ENCODE measurements around the gene TAOK3. TPM values are rescaled to one million over a fixed set of nuclear protein-coding genes. Genes with fewer than 3 reads are reported as not detected.

Gene TAOK3
- total and polyA plus RNA-seq, 12 donors, result 8.4 to 29.8 (median 21.2) TPM

DNA sequence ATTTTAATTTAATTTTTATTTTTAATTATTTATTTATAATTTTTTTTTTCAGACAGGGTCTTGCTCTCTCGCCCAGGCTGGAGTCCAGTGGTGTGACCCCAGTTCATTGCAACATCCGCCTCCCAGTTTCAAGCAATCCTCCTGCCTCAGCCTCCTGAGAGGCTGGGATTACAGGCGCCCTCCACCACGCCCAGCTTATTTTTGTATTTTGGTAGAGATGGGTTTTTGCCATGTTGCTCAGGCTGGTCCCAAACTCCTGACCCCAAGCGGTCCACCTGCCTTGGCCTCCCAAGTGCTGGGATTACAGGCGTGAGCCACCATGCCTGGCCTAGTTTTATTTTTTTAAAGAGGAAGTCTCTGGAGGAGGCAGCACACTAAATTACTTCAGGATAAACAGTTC lies 250.4 kb downstream of the TAOK3 start:
- 97 to 98% methylated on average over 6 of the region's 6 CpGs for WGBS, 2 donors
- no peak for ATAC-seq
- intact Hi-C loops (cut with DNase I), result loop anchor here in 4 of 10 donors (5.0 kb wide), 1 partner anchor 255 kb away; the partner anchor contains the start of gene SUDS3 (in 4 of the 4)

GRCh38 chr12:118120579-118121363 lies 251.9 kb downstream of the TAOK3 start:
- intact Hi-C loops (cut with DNase I), result loop anchor here in 7 of 10 donors (1.0 to 5.0 kb wide), 3 partner anchors 254 to 257 kb away; partner anchors contain the start of gene SUDS3 (in 5 of the 7)
- Histone ChIP-seq H3K27ac (peak overlapping the region in 9 of 10 donors; percentile 26 to 81 (median 70)), H3K36me3 (peaks cover 0 to 4% (median 0%) of the 10 kb centered on the region in 9 donors), H3K4me1 (peaks cover 0 to 14% (median 5%) of the 10 kb centered on the region in 9 donors), H3K4me3 (no peak overlapping the region), H3K27me3 (no peaks in the 10 kb centered on the region), H3K9me3 (no peaks in the 10 kb centered on the region)
- peak; percentile 51 to 92 (median 88) for ATAC-seq
- peak; percentile 72 to 74 for DNase-seq
- WGBS, 2 donors, result 24% methylated on average over 8 of the region's 8 CpGs
- TF ChIP-seq, protein P1, sequence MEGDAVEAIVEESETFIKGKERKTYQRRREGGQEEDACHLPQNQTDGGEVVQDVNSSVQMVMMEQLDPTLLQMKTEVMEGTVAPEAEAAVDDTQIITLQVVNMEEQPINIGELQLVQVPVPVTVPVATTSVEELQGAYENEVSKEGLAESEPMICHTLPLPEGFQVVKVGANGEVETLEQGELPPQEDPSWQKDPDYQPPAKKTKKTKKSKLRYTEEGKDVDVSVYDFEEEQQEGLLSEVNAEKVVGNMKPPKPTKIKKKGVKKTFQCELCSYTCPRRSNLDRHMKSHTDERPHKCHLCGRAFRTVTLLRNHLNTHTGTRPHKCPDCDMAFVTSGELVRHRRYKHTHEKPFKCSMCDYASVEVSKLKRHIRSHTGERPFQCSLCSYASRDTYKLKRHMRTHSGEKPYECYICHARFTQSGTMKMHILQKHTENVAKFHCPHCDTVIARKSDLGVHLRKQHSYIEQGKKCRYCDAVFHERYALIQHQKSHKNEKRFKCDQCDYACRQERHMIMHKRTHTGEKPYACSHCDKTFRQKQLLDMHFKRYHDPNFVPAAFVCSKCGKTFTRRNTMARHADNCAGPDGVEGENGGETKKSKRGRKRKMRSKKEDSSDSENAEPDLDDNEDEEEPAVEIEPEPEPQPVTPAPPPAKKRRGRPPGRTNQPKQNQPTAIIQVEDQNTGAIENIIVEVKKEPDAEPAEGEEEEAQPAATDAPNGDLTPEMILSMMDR (IDR thresholded peaks at IDR 0.05), result peak; percentile 63 to 88 (median 78)

More for the DNA sequence above, 250.4 kb downstream of the TAOK3 start:
- DNase-seq, result no peak
- H3K36me3 ChIP-seq, result peaks cover 0 to 4% (median 0%) of the 10 kb centered on the region in 9 donors
- no peaks in the 10 kb centered on the region for H3K27me3 ChIP-seq
- H3K9me3 ChIP-seq, result no peaks in the 10 kb centered on the region
- no peak overlapping the region for H3K4me3 ChIP-seq
- no peak overlapping the region for H3K27ac ChIP-seq
- TF ChIP-seq, protein P1 (IDR thresholded peaks at IDR 0.05), result no peak
- H3K4me1 ChIP-seq, result peaks cover 0 to 14% (median 5%) of the 10 kb centered on the region in 9 donors

- Histone ChIP-seq H3K27me3 (no peaks in the 10 kb centered on the region), H3K4me3 (no peak overlapping the region), H3K27ac (no peak overlapping the region), H3K4me1 (peaks cover 0 to 14% (median 5%) of the 10 kb centered on the region in 9 donors), H3K9me3 (no peaks in the 10 kb centered on the region), H3K36me3 (peaks cover 0 to 3% (median 0%) of the 10 kb centered on the region in 9 donors)
- intact Hi-C loops (cut with DNase I), result no loop called here
- 84 to 86% methylated on average over 10 of the region's 10 CpGs for WGBS, 2 donors
- no peak for ATAC-seq
- no peak for DNase-seq
- TF ChIP-seq, protein P1 (IDR thresholded peaks at IDR 0.05), result no peak
Observed at GRCh38 chr12:118119449-118119879, 253.2 kb downstream of the TAOK3 start.

DNA sequence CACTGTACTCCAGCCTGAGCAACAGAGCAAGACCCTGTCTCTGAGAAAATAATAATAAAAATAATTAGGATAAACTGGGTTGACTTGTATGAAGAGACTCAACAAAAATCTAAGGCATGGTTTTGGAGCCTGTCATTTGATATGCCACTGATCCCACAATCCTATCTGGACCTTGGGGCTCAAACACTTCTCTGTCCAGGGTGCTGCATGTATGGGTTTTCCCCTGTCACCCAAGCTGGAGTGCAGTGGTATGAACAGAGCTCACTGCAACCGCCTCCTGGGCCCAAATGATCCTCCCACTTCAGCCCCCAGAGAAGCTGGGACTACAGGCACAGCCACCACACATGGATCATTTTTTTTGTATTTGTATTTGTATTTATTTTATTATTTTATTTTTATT lies 263.6 kb downstream of the TAOK3 start:
- intact Hi-C loops (cut with DNase I), result no loop called here
- no peak for ATAC-seq

More for the DNA sequence above, 263.6 kb downstream of the TAOK3 start:
- WGBS, 2 donors, result 89 to 90% methylated on average over 1 of the region's 1 CpG
- H3K36me3 ChIP-seq, result no peaks in the 10 kb centered on the region
- TF ChIP-seq, protein P1 (IDR thresholded peaks at IDR 0.05), result no peak
- H3K4me3 ChIP-seq, result no peak overlapping the region
- no peaks in the 10 kb centered on the region for H3K9me3 ChIP-seq
- no peak overlapping the region for H3K27ac ChIP-seq
- H3K4me1 ChIP-seq, result peaks cover 0 to 7% (median 6%) of the 10 kb centered on the region in 9 donors
- DNase-seq, result no peak
- H3K27me3 ChIP-seq, result no peaks in the 10 kb centered on the region
